Sigmoid colon (tissue), 7 donors: ENCODE measurements around the gene CPE. TPM values are rescaled to one million over a fixed set of nuclear protein-coding genes. Genes with fewer than 3 reads are reported as not detected.

Experiments used
- DNase-seq: peaks from one replicate; pipeline ENCODE4 v3.0.0-alpha.2; 2019
- H3K27ac ChIP-seq, 4 donors: fragments of 200-600 bp; sonication (generic); one replicate each; pipeline ENCODE4 v1.5.1; 2016 to 2019; ENCODE audit warnings: mild to moderate bottlenecking in 1 of 4
- H3K27me3 ChIP-seq, 3 donors: fragments of 200-600 bp; sonication (generic); one replicate each; pipeline ENCODE4 v1.5.1; 2019; ENCODE audit warnings: mild to moderate bottlenecking in 1 of 3
- H3K36me3 ChIP-seq, 4 donors: fragments of 200-600 bp; sonication (generic); one replicate each; pipeline ENCODE4 v1.5.1; 2016 to 2019
- H3K4me1 ChIP-seq, 4 donors: fragments of 200-600 bp; sonication (generic); one replicate each; pipeline ENCODE4 v1.5.1; 2017 to 2019
- H3K4me3 ChIP-seq, 4 donors: fragments of 200-600 bp; sonication (generic); one replicate each; pipeline ENCODE4 v1.5.1; 2017 to 2019; ENCODE audit warnings: mild to moderate bottlenecking in 2 of 4, moderate library complexity in 1 of 4
- H3K9me3 ChIP-seq, 4 donors: fragments of 200-600 bp in 3 of 4; sonication (generic) in 3 of 4; one replicate each; pipeline versions ENCODE4 v1.5.1 to v1.6.1; 2013 to 2019
- CTCF ChIP-seq, 4 experiments: fragments of 450-650 bp in 3 of 4; fragments of 200-600 bp in 1 of 4; IDR thresholded peaks; one replicate each; pipeline ENCODE4 v1.5.1; 2016 to 2019; ENCODE audit warnings: antibody characterized with exemption in 4 of 4, mild to moderate bottlenecking in 3 of 4, moderate library complexity in 2 of 4
- EP300 ChIP-seq, 4 donors: sonication (generic); formaldehyde crosslinking; IDR thresholded peaks; one replicate each; pipeline ENCODE4 v1.6.1; 2017; ENCODE audit warnings: antibody characterized with exemption in 4 of 4
- POLR2A ChIP-seq, 2 donors: fragments of 450-650 bp; IDR thresholded peaks; one replicate each; pipeline ENCODE4 v1.6.1; 2016; ENCODE audit warnings: antibody characterized with exemption in 2 of 2, mild to moderate bottlenecking in 2 of 2, moderate library complexity in 2 of 2
- POLR2AphosphoS5 ChIP-seq, 4 donors: sonication (generic); formaldehyde crosslinking; IDR thresholded peaks; one replicate each; pipeline ENCODE4 v1.6.1; 2017; ENCODE audit warnings: antibody characterized with exemption in 4 of 4
- WGBS, 2 donors: extraction: QIAGEN DNeasy Blood & Tissue Kit; methylation state at CpG; one replicate each; pipeline ENCODE4 v1.1.7; 2013; 5-methylcytosine and 5-hydroxymethylcytosine counted together
- intact Hi-C: fragments of 100-400 bp; cut with DNase I; formaldehyde crosslinking; loops from one replicate; pipeline ENCODE4 v1.15.1; 2023
- polyA plus RNA-seq, 3 donors: library from polyadenylated mRNA; stranded (reverse); fragments of 200-250 nt; gene quantifications; one replicate each; pipeline ENCODE4 v1.2.3, GENCODE V29; 2013
- total RNA-seq, 4 donors: library from RNA; depleted of rRNA; stranded (reverse); fragments of >200 nt; gene quantifications; one replicate each; pipeline ENCODE4 v1.1.0, GENCODE V29; 2016
- donor health status: healthy with polysubstance abuse.
- donor health status: Bipolar disorder and iron deficiency.
- donor health status: healthy.

The CPE gene
- total and polyA plus RNA-seq, 7 donors: 5.4 to 64.5 (median 31.8) TPM

- no peak overlapping the region for H3K27ac ChIP-seq
- H3K9me3 ChIP-seq: peaks cover 0 to 3% (median 2%) of the 10 kb centered on the region in 4 donors
- TF ChIP-seq CTCF (IDR thresholded peaks at IDR 0.05) (no peak), POLR2AphosphoS5 (IDR thresholded peaks at IDR 0.05) (no peak), EP300 (IDR thresholded peaks at IDR 0.05) (no peak), POLR2A (IDR thresholded peaks at IDR 0.05) (no peak)
- H3K4me1 ChIP-seq: no peaks in the 10 kb centered on the region
- no peak for DNase-seq
- 88 to 90% methylated on average over 8 of the region's 8 CpGs for WGBS, 2 donors
- intact Hi-C loops: no loop called here
- no peaks in the 10 kb centered on the region for H3K27me3 ChIP-seq
- no peaks in the 10 kb centered on the region for H3K36me3 ChIP-seq
- H3K4me3 ChIP-seq: no peak overlapping the region
Measured at GRCh38 chr4:165474784-165475705, 96.2 kb downstream of the CPE start.

GRCh38 chr4:165475706-165476070 is 96.9 kb downstream of the CPE start:
- 95 to 97% methylated on average over 4 of the region's 4 CpGs for WGBS, 2 donors

GRCh38 chr4:165476214-165477098 is 97.6 kb downstream of the CPE start:
- WGBS, 2 donors: 89 to 90% methylated on average over 14 of the region's 14 CpGs
- H3K4me1 ChIP-seq: no peaks in the 10 kb centered on the region
- H3K27ac ChIP-seq: no peak overlapping the region

More at GRCh38 chr4:165475706-165476070, 96.9 kb downstream of the CPE start:
- H3K4me1 ChIP-seq: no peaks in the 10 kb centered on the region
- TF ChIP-seq POLR2AphosphoS5 (IDR thresholded peaks at IDR 0.05): no peak
- TF ChIP-seq POLR2A (IDR thresholded peaks at IDR 0.05): no peak
- TF ChIP-seq CTCF (IDR thresholded peaks at IDR 0.05): no peak
- no peak for TF ChIP-seq EP300 (IDR thresholded peaks at IDR 0.05)
- no peaks in the 10 kb centered on the region for H3K36me3 ChIP-seq
- no peaks in the 10 kb centered on the region for H3K27me3 ChIP-seq
- DNase-seq: no peak
- no peak overlapping the region for H3K4me3 ChIP-seq
- no peak overlapping the region for H3K27ac ChIP-seq
- intact Hi-C loops: no loop called here
- H3K9me3 ChIP-seq: peaks cover 0 to 3% (median 2%) of the 10 kb centered on the region in 4 donors

GRCh38 chr4:165477799-165478198 is 99.0 kb downstream of the CPE start:
- Histone ChIP-seq H3K9me3 (peaks cover 0 to 2% (median 0%) of the 10 kb centered on the region in 4 donors), H3K27ac (no peak overlapping the region), H3K36me3 (no peaks in the 10 kb centered on the region), H3K4me3 (no peak overlapping the region), H3K4me1 (no peaks in the 10 kb centered on the region), H3K27me3 (no peaks in the 10 kb centered on the region)
- intact Hi-C loops: no loop called here
- WGBS, 2 donors: 85% methylated on average over 4 of the region's 4 CpGs
- TF ChIP-seq POLR2AphosphoS5 (IDR thresholded peaks at IDR 0.05) (no peak), CTCF (IDR thresholded peaks at IDR 0.05) (no peak), EP300 (IDR thresholded peaks at IDR 0.05) (no peak), POLR2A (IDR thresholded peaks at IDR 0.05) (no peak)
- DNase-seq: no peak

More at GRCh38 chr4:165476214-165477098, 97.6 kb downstream of the CPE start:
- TF ChIP-seq POLR2A (IDR thresholded peaks at IDR 0.05) (no peak), EP300 (IDR thresholded peaks at IDR 0.05) (no peak), POLR2AphosphoS5 (IDR thresholded peaks at IDR 0.05) (no peak), CTCF (IDR thresholded peaks at IDR 0.05) (no peak)
- Histone ChIP-seq H3K27me3 (no peaks in the 10 kb centered on the region), H3K4me3 (no peak overlapping the region), H3K36me3 (no peaks in the 10 kb centered on the region), H3K9me3 (peaks cover 0 to 3% (median 1%) of the 10 kb centered on the region in 4 donors)
- intact Hi-C loops: no loop called here
- DNase-seq: no peak
